Measurements from ENCODE around the gene PAM.

DNA sequence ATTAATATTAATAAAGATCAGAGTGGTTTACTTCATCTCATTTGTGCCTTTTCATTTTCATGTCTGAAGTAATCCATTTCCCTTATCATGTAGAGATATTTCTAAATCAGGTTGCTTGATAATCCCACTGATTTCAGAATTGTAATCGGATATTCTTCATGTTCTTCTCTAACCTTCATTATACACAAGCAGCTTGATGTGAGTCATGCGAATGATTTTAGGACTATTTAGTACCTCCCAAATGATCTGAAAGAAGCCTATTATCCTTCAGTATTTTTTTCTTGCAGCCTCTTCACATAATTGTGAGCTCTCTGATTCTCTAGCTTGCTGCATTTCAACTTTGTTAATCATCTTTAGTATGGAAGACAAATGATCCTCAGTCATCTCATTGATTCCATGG is 182.8 kb downstream of the PAM start:
- TF ChIP-seq, protein P1, sequence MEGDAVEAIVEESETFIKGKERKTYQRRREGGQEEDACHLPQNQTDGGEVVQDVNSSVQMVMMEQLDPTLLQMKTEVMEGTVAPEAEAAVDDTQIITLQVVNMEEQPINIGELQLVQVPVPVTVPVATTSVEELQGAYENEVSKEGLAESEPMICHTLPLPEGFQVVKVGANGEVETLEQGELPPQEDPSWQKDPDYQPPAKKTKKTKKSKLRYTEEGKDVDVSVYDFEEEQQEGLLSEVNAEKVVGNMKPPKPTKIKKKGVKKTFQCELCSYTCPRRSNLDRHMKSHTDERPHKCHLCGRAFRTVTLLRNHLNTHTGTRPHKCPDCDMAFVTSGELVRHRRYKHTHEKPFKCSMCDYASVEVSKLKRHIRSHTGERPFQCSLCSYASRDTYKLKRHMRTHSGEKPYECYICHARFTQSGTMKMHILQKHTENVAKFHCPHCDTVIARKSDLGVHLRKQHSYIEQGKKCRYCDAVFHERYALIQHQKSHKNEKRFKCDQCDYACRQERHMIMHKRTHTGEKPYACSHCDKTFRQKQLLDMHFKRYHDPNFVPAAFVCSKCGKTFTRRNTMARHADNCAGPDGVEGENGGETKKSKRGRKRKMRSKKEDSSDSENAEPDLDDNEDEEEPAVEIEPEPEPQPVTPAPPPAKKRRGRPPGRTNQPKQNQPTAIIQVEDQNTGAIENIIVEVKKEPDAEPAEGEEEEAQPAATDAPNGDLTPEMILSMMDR (conservative IDR thresholded peaks at IDR 0.05; ENCODE audit: low read length): no peak
- TF ChIP-seq EZH2phosphoT487 (IDR thresholded peaks at IDR 0.05; ENCODE audit: borderline replicate concordance, low read depth, low read length): no peak

Data from OCI-LY7 (cell line).